Transverse colon (tissue), 3 donors: ENCODE results near the gene TRNP1.

Experiments used
- EP300 ChIP-seq: sonication (generic); formaldehyde crosslinking; IDR thresholded peaks from one replicate; pipeline ENCODE4 v1.6.1; 2017; ENCODE audit warnings: antibody characterized with exemption, low read depth
- POLR2A ChIP-seq: fragments of 450-650 bp; IDR thresholded peaks from one replicate; pipeline ENCODE4 v1.6.1; 2016; ENCODE audit warnings: antibody characterized with exemption, mild to moderate bottlenecking, moderate library complexity
- TF ChIP-seq, protein P1 (sequence below), 5 experiments: fragments of 200-600 bp in 3 of 5; fragments of 450-650 bp in 2 of 5; sonication (generic) in 3 of 5; IDR thresholded peaks; 1 replicate in 2 of 5; 2 replicates in 3 of 5; pipeline ENCODE4 v1.5.1; 2016 to 2017; ENCODE audit warnings: antibody characterized with exemption in 5 of 5, inconsistent platforms in 3 of 5, mild to moderate bottlenecking in 2 of 5, moderate library complexity in 1 of 5

DNA sequence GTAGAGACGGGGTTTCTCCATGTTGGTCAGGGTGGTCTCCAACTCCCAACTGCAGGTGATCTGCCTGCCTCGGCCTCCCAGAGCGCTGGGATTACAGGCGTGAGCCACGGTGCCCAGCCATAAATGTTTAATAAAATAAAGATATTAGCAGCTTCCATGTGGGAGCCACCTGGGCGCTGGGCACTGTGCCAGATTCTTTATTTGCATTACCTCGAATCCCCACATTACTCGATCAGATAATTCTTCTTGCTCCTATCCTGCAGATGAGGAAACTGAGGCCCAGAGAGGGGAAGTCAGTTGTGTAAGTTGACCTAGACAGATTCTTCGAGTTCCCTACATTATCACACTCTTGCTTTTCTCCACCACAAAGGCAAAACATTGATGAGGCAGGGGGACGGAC, 44.0 kb downstream of the TRNP1 start:
- TF ChIP-seq, protein P1, sequence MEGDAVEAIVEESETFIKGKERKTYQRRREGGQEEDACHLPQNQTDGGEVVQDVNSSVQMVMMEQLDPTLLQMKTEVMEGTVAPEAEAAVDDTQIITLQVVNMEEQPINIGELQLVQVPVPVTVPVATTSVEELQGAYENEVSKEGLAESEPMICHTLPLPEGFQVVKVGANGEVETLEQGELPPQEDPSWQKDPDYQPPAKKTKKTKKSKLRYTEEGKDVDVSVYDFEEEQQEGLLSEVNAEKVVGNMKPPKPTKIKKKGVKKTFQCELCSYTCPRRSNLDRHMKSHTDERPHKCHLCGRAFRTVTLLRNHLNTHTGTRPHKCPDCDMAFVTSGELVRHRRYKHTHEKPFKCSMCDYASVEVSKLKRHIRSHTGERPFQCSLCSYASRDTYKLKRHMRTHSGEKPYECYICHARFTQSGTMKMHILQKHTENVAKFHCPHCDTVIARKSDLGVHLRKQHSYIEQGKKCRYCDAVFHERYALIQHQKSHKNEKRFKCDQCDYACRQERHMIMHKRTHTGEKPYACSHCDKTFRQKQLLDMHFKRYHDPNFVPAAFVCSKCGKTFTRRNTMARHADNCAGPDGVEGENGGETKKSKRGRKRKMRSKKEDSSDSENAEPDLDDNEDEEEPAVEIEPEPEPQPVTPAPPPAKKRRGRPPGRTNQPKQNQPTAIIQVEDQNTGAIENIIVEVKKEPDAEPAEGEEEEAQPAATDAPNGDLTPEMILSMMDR (IDR thresholded peaks at IDR 0.05) = no peak
- TF ChIP-seq EP300 = no peak
- TF ChIP-seq POLR2A = no peak
